BJ (cell line): ENCODE data around the gene ESRRB. TPM values are rescaled to one million over a fixed set of nuclear protein-coding genes. Genes with fewer than 3 reads are reported as not detected.

Source experiments
- CTCF ChIA-PET: fragments of 350-600 bp; formaldehyde crosslinking; extraction: SDS; loops from one replicate; lab custom pipeline; 2021; ENCODE audit warnings: antibody characterized with exemption, inconsistent platforms; lab: Yijun Ruan, JAX
- POLR2A ChIA-PET: fragments of 300-600 bp; sonication (Branson Sonifier 250); formaldehyde crosslinking; extraction: SDS; loops from one replicate; lab custom pipeline; 2021; ENCODE audit warnings: antibody characterized with exemption; lab: Charles Lee
- DNase-seq: peaks from one replicate; pipeline ENCODE4 v3.0.0-alpha.2; 2011; ENCODE audit warnings: low read depth
- H3K27me3 ChIP-seq: 2 replicates; pipeline ENCODE4 v1.6.0; 2011; ENCODE audit warnings: low read length; ENCODE audit not compliant: control insufficient read depth, insufficient read depth
- H3K36me3 ChIP-seq: 2 replicates; pipeline ENCODE4 v1.5.1; 2011; ENCODE audit warnings: low read length; ENCODE audit not compliant: control insufficient read depth, insufficient read depth
- H3K4me3 ChIP-seq: 2 replicates; pipeline ENCODE4 v1.5.1; 2011; ENCODE audit warnings: low read depth, mild to moderate bottlenecking, control low read depth, low read length
- CTCF ChIP-seq: IDR thresholded peaks from 2 replicates; pipeline ENCODE4 v1.5.1; 2011; ENCODE audit warnings: low read depth, mild to moderate bottlenecking, control low read depth, inconsistent platforms, low read length, moderate library complexity; ENCODE audit not compliant: insufficient read depth
- polyA plus RNA-seq: library from polyadenylated mRNA; depleted of rRNA; stranded (reverse); fragments of >200 nt; gene quantifications from 2 replicates; pipeline ENCODE4 v1.2.3, GENCODE V29; 2011

Gene ESRRB
- polyA plus RNA-seq, 1 experiment = not detected

GRCh38 chr14:76376409-76376877 is 506 bp downstream of the ESRRB start:
- Histone ChIP-seq H3K36me3 (no peaks in the 10 kb centered on the region), H3K27me3 (peaks cover 53% of the 10 kb centered on the region), H3K4me3 (no peak overlapping the region)
- DNase-seq = no peak
- POLR2A ChIA-PET = no interaction called here
- CTCF ChIA-PET = no interaction called here
- no peak for TF ChIP-seq CTCF

GRCh38 chr14:76376878-76377734 is 1.2 kb downstream of the ESRRB start:
- CTCF ChIA-PET = interaction anchor here (1.5 to 2.1 kb wide), 3 partner anchors 10 to 326 kb away, joined by 5 to 13 read pairs (median 6); no protein-coding TSS in a partner anchor
- H3K36me3 ChIP-seq = no peaks in the 10 kb centered on the region
- TF ChIP-seq CTCF = no peak
- H3K4me3 ChIP-seq = no peak overlapping the region
- POLR2A ChIA-PET = no interaction called here
- no peak for DNase-seq
- H3K27me3 ChIP-seq = peaks cover 57% of the 10 kb centered on the region

- Histone ChIP-seq H3K36me3 (no peaks in the 10 kb centered on the region), H3K4me3 (no peak overlapping the region), H3K27me3 (peaks cover 57% of the 10 kb centered on the region)
- no peak for TF ChIP-seq CTCF
- ChIA-PET POLR2A (no interaction called here), CTCF (interaction anchor here (1.5 to 2.1 kb wide), 3 partner anchors 10 to 327 kb away, joined by 5 to 13 read pairs (median 6); no protein-coding TSS in a partner anchor)
- DNase-seq = no peak
Observed at GRCh38 chr14:76377735-76378074, 1.8 kb downstream of the ESRRB start.

GRCh38 chr14:76380991-76381390 is 5.1 kb downstream of the ESRRB start:
- H3K36me3 ChIP-seq = no peaks in the 10 kb centered on the region
- ChIA-PET POLR2A (no interaction called here), CTCF (no interaction called here)
- peaks cover 54% of the 10 kb centered on the region for H3K27me3 ChIP-seq
- H3K4me3 ChIP-seq = no peak overlapping the region
- TF ChIP-seq CTCF = no peak
- DNase-seq = no peak

GRCh38 chr14:76381817-76382494 is 6.0 kb downstream of the ESRRB start:
- no peak for TF ChIP-seq CTCF
- no peaks in the 10 kb centered on the region for H3K36me3 ChIP-seq
- DNase-seq = no peak
- ChIA-PET CTCF (no interaction called here), POLR2A (no interaction called here)
- no peak overlapping the region for H3K4me3 ChIP-seq
- peaks cover 45% of the 10 kb centered on the region for H3K27me3 ChIP-seq
